Measurements from ENCODE around the gene TMPRSS4.

TMPRSS4 gene

GRCh38 chr11:118081241-118081958 is 4.5 kb downstream of the TMPRSS4 start:
- no peak for DNase-seq

DNA sequence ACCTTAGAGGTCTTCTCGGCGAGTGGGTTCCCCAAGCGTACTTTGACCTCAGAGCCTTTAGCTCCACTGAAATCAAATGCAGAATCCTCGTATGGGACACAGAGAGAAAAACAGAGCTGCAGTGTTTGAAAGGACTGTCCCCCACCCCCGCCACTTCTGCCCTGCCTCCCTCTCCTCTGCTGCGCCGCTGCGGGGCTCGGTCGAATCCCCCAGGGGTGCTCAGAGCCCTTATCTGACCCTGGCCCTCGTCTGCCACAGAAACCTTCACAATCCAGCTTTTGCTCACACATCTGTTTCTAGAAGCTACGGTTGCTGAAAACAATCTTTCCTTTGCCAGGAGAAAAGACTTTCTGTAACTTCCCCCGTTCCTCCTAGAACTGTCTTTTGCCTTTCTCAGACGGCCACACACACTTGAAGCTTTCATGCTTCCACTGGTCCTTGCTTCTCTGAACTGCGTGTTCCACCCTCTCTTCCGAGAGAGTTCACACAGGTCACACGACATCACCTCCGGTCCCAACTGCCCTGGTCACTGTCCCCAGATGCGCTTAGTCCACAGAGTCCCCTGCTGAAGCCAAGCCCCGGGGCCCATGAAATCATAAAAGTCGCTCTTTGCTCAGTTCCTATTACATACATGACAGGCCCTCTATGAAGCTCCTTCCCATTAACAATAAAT is 6.1 kb downstream of the TMPRSS4 start:
- no peak for DNase-seq

DNA sequence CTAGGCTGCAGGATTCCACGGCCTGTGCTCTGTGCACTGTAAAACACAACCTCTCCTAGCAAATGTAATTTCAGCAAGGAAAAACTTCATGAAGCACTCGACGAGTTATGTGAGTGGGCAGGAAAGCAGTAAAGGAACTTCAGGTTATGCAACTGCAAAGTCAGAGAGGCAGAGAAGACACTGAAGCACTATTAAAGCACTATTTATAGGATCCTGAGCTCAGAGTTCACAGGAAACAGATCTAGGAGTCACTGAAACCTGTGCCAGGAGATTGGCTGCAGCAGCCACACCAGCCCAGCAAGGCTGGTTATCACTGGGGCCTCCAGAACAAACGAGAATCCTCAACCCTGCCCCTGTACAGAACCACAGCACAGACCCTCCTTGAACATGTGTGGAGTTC is 7.4 kb downstream of the TMPRSS4 start:
- DNase-seq = no peak

DNA sequence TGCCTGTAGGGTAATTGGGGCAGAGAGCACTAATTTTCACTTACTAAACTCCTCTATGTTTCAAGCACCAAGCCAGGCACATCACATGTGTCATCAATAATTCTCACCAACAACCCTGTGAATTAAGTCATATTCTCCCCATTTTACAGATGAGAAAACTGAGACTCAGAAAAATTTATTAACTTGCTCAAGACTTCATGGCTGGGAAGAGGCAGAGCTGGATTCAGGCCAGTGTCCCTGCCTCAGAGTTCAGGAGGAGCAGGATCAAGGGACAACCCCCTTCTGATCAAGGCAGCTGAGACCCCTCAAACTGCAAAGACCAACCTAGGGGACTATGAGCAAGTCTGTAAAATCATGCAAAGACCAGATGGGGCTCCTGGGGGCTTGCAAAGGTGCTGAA is 7.8 kb downstream of the TMPRSS4 start:
- no peak for DNase-seq

- DNase-seq = no peak
Measured at GRCh38 chr11:118086913-118087768, 10.3 kb downstream of the TMPRSS4 start, which contains the start of gene SMIM35. Gene SMIM35 (minus strand): TSS chr11:118086963. CDS start chr11:118086757, 206 bp downstream.

- DNase-seq = no peak
Measured at GRCh38 chr11:118087931-118088330, 11.1 kb downstream of the TMPRSS4 start.

GRCh38 chr11:118088531-118088930 is 11.7 kb downstream of the TMPRSS4 start:
- DNase-seq = no peak

- DNase-seq = no peak
Measured at GRCh38 chr11:118090545-118091162, 13.8 kb downstream of the TMPRSS4 start.

DNA sequence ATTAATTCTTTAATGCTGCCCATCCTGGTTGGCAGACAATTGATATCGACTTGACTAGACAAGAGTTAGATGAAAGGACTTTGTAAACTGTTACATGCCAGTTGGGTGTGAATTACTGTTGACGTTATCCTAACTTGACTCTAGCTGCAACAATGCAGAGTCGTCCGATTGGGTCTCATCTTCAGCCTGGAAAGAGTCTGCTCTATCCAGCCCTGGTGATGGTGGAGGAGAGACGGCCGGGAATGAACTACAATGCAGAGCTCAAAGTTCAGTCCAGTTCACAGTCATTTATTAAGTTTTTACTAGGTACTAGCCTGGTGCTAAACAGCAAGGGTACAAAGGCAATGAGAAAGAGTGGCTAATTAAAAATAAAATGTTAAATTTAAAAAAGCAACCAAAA is 14.8 kb downstream of the TMPRSS4 start:
- no peak for DNase-seq

- no peak for DNase-seq
Measured at GRCh38 chr11:118092907-118093571, 16.2 kb downstream of the TMPRSS4 start.

DNA sequence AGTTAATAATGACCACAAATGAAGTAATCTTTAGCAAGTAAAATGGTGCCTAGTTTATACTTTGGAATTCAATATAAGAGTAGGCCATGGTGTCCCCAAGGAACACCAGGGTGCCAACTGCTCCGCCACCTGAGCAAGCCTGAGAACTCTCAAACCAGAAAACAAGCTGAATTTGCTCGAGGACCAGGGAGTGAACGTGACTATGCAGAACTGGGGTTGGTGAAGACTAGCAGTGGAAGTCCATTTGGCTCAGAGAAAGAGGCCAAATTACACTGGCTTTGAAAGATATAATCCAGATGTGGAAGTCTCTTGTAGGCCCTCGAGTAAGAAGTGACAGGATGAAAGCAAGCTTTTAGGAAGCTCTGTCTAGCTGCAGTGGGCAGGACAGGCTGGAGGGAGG is 18.6 kb downstream of the TMPRSS4 start:
- no peak for DNase-seq

GRCh38 chr11:118095967-118096367 is 19.1 kb downstream of the TMPRSS4 start:
- no peak for DNase-seq

GRCh38 chr11:118098996-118099837 is 22.3 kb downstream of the TMPRSS4 start:
- DNase-seq = no peak

DNA sequence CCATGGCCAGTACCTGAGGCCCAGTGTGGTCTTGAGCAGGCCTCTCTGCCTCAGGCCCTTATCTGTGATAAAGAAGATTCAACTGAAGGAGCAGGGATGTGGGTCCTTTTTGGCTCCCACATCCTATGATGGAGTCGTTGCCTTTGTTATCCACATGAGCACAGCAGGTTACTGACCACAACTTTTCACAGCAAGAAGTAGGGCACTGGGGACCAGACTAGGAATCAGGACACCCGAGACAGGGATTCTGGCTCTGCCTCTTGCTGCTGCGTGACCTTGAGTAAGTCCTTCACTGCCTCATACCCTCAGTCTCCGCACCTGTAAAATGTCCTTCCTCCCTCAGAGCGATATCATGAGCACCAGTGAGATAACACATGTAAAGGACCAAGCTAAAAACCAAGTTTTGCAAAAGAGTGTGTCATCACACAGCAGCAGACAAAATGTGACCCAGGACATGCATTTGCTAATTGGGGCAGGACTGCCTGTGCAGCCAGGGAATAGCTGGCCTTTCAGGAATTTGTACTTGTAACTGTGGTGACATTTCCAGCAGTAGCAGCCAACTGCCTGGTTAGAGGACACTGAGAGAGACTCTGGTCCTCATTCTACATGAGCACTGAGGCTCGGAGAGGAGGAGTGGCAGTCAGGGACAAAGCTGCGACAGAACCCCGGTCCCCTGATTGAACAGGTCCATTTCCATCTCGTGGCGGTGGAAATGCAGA is 23.1 kb downstream of the TMPRSS4 start:
- no peak for DNase-seq

- DNase-seq = no peak
Measured at GRCh38 chr11:118100691-118101232, 23.9 kb downstream of the TMPRSS4 start.

GRCh38 chr11:118102721-118103261 is 25.9 kb downstream of the TMPRSS4 start:
- DNase-seq = no peak

- DNase-seq = no peak
Measured at GRCh38 chr11:118104491-118104890, 27.6 kb downstream of the TMPRSS4 start.

DNA sequence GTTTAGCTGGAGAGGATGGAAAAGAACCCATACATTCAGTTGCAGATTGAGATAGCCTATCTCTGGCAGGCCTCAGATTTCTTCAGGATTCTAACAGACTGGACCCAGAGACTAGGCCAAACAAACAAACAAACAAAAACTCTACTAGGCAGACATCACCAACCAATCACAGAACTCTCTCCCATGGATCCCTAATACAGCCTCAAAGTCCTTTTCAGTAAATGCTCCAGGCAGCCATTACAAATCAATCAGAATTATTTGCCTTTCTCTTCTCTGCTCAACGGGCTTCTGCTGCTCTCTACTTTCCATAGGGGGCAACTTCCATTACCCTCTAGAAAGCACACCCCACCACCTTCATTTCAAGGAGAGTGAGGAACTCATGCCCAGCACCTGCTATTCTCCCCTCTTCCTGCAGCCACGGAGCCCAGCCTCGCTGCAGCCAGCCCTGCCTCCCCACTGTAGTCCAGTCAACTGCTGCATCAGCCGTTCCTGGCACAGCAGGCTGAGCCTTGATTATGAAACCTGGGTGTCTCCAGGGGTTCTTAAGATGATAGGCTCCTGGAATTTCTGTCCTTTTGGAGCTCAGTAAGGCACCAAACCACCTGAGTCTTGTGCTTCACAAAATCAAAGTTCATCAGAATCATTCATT is 28.9 kb downstream of the TMPRSS4 start:
- no peak for DNase-seq

DNA sequence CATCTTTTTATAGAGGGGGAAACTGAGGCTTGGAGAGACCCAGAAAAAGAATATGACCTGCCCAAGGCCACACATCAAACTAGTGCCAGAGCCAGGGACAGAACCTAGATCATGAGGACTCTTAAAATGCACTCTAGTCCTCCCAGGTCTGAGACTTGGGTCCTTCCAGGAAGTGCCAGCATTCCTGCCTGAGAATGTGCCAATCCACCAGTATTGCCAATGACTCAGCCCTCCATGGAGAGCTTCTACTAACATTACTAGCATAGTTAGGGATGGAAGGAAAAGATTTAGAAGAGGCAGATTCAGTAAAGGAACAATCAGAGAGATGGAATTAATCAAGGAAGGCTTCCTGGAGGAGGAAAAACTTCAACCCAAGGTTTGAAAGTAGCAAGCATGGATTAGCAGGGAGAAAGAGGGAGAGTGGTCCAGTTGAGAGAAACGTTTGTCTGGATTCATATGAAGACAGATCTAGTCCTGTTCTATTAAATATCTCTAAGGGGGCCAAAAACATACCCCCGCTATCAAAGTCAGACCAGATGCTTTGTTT is 30.0 kb downstream of the TMPRSS4 start:
- DNase-seq = no peak
